GDM1 (cell line): ENCODE results near the gene HS2ST1.
"Not testable (repeated sequence)": the region's sequence is repeated elsewhere in the genome, so short reads cannot be mapped to it uniquely, and the experiment has no call there.

ENCODE experiments used
- DNase-seq: peaks from one replicate; lab custom pipeline; 2025; lab: John Stamatoyannopoulos, UW

The HS2ST1 gene

GRCh38 chr1:87066708-87067107, 152.3 kb downstream of the HS2ST1 start:
- not testable (repeated sequence) for DNase-seq

- DNase-seq: no peak
These were observed 158.0 kb downstream of the HS2ST1 start for GRCh38 chr1:87072411-87072810.

- no peak for DNase-seq
These were observed 158.5 kb downstream of the HS2ST1 start for GRCh38 chr1:87072904-87073303.

GRCh38 chr1:87074001-87074795, 159.8 kb downstream of the HS2ST1 start:
- DNase-seq: no peak

GRCh38 chr1:87077959-87078639, 163.7 kb downstream of the HS2ST1 start:
- no peak for DNase-seq

- no peak for DNase-seq
These were observed 169.9 kb downstream of the HS2ST1 start for GRCh38 chr1:87084244-87084836.

GRCh38 chr1:87086120-87086519, 171.7 kb downstream of the HS2ST1 start:
- DNase-seq: no peak

- no peak for DNase-seq
These were observed 174.8 kb downstream of the HS2ST1 start for GRCh38 chr1:87089070-87089736.

GRCh38 chr1:87089823-87090222, 175.4 kb downstream of the HS2ST1 start:
- no peak for DNase-seq

GRCh38 chr1:87091425-87091824, 177.0 kb downstream of the HS2ST1 start:
- DNase-seq: no peak

GRCh38 chr1:87092846-87093245, 178.4 kb downstream of the HS2ST1 start:
- no peak for DNase-seq

GRCh38 chr1:87093286-87093685, 178.9 kb downstream of the HS2ST1 start:
- DNase-seq: no peak

- no peak for DNase-seq
These were observed 179.8 kb downstream of the HS2ST1 start for GRCh38 chr1:87094238-87094637.

- DNase-seq: no peak
These were observed 185.8 kb downstream of the HS2ST1 start for GRCh38 chr1:87100271-87100670.

GRCh38 chr1:87103074-87103473, 188.6 kb downstream of the HS2ST1 start:
- DNase-seq: no peak

- no peak for DNase-seq
These were observed 189.7 kb downstream of the HS2ST1 start for GRCh38 chr1:87104140-87104539.

GRCh38 chr1:87104945-87105344, 190.5 kb downstream of the HS2ST1 start:
- no peak for DNase-seq

GRCh38 chr1:87106144-87106543, 191.7 kb downstream of the HS2ST1 start:
- DNase-seq: no peak

- no peak for DNase-seq
These were observed 192.4 kb downstream of the HS2ST1 start for GRCh38 chr1:87106867-87107266.

GRCh38 chr1:87108228-87108627, 193.8 kb downstream of the HS2ST1 start:
- no peak for DNase-seq

GRCh38 chr1:87108814-87109411, 194.5 kb downstream of the HS2ST1 start:
- no peak for DNase-seq
